Measurements from ENCODE around the gene COX6B2. TPM values are rescaled to one million over a fixed set of nuclear protein-coding genes. Genes with fewer than 3 reads are reported as not detected.

COX6B2 gene
- polyA plus RNA-seq, 3 donors, result 0.36 TPM; not detected in 2

GRCh38 chr19:55372316-55373081 lies 18.0 kb upstream of the COX6B2 start:
- intact Hi-C loops (cut with micrococcal nuclease), result no loop called here
- Mint-ChIP-seq H3K36me3 (peaks cover 0 to 4% of the 10 kb centered on the region in 2 donors), H3K9me3 (peaks cover 0 to 31% (median 6%) of the 10 kb centered on the region in 7 donors), H3K4me3 (peak overlapping the region in 1 of 2 donors; percentile 72), H3K27ac (no peak overlapping the region), H3K27me3 (ENCODE audit: low read depth in 3 of 3) (peaks cover 73 to 96% (median 79%) of the 10 kb centered on the region in 3 donors), H3K4me1 (peaks cover 5% of the 10 kb centered on the region)
- H3K27ac ChIP-seq (ENCODE audit: low read depth in 1 of 2, low read length in 2 of 2), result no peak overlapping the region
- 49% methylated on average over 18 of the region's 24 CpGs for WGBS (ENCODE audit: insufficient coverage)
- DNase-seq, result no peak
- peaks cover 2 to 8% of the 10 kb centered on the region in 2 donors for H3K9me3 ChIP-seq (replicated peaks in 1 of 2; ENCODE audit: control insufficient read depth in 1 of 2, insufficient read depth in 1 of 2, low read length in 2 of 2)
- H3K36me3 ChIP-seq (replicated peaks in 1 of 2; ENCODE audit: control insufficient read depth in 1 of 2, insufficient read depth in 2 of 2, low read length in 2 of 2), result no peaks in the 10 kb centered on the region
- H3K4me1 ChIP-seq (ENCODE audit: control insufficient read depth in 1 of 2, insufficient read depth in 2 of 2, low read length in 2 of 2), result peaks cover 4 to 6% of the 10 kb centered on the region in 2 donors
- no peak overlapping the region for H3K4me2 ChIP-seq (replicated peaks; ENCODE audit: extremely low read depth, low read length, poor library complexity, severe bottlenecking)
- H3K9ac ChIP-seq (ENCODE audit: insufficient read depth, low read length, poor library complexity, severe bottlenecking), result no peak overlapping the region
- H3K4me3 ChIP-seq (replicated peaks in 1 of 3; ENCODE audit: low read depth in 2 of 3, low read length in 3 of 3), result no peak overlapping the region
- no peaks in the 10 kb centered on the region for H3K79me2 ChIP-seq (ENCODE audit: insufficient read depth, low read length)
- peaks cover 32 to 94% of the 10 kb centered on the region in 2 donors for H3K27me3 ChIP-seq (ENCODE audit: control insufficient read depth in 2 of 2, insufficient read depth in 2 of 2, low read length in 2 of 2)
- no peaks in the 10 kb centered on the region for H4K20me1 ChIP-seq (ENCODE audit: insufficient read depth, low read length)
- no peak for TF ChIP-seq CTCF (IDR thresholded peaks at IDR 0.05)
- H2AFZ ChIP-seq (ENCODE audit: insufficient read depth, low read depth, low read length, poor library complexity, severe bottlenecking), result no peak overlapping the region

- Mint-ChIP-seq H3K27me3 (ENCODE audit: low read depth in 3 of 3) (peaks cover 53 to 83% (median 74%) of the 10 kb centered on the region in 3 donors), H3K4me3 (peak within 1 kb of the TSS in 1 of 2 donors; percentile 80), H3K4me1 (peaks cover 5% of the 10 kb centered on the region), H3K9me3 (peaks cover 0 to 24% (median 6%) of the 10 kb centered on the region in 7 donors), H3K36me3 (peaks cover 0 to 4% of the 10 kb centered on the region in 2 donors), H3K27ac (no peak within 1 kb of the TSS)
- Histone ChIP-seq H3K4me3 (replicated peaks in 1 of 3; ENCODE audit: low read depth in 2 of 3, low read length in 3 of 3) (no peak within 1 kb of the TSS), H3K4me2 (replicated peaks; ENCODE audit: extremely low read depth, low read length, poor library complexity, severe bottlenecking) (peak within 1 kb of the TSS; percentile 26), H2AFZ (ENCODE audit: insufficient read depth, low read depth, low read length, poor library complexity, severe bottlenecking) (no peak within 1 kb of the TSS), H3K9me3 (replicated peaks in 1 of 2; ENCODE audit: control insufficient read depth in 1 of 2, insufficient read depth in 1 of 2, low read length in 2 of 2) (peaks cover 2 to 8% of the 10 kb centered on the region in 2 donors), H4K20me1 (ENCODE audit: insufficient read depth, low read length) (no peaks in the 10 kb centered on the region), H3K4me1 (ENCODE audit: control insufficient read depth in 1 of 2, insufficient read depth in 2 of 2, low read length in 2 of 2) (peaks cover 4 to 6% of the 10 kb centered on the region in 2 donors), H3K79me2 (ENCODE audit: insufficient read depth, low read length) (no peaks in the 10 kb centered on the region), H3K9ac (ENCODE audit: insufficient read depth, low read length, poor library complexity, severe bottlenecking) (no peak within 1 kb of the TSS), H3K36me3 (replicated peaks in 1 of 2; ENCODE audit: control insufficient read depth in 1 of 2, insufficient read depth in 2 of 2, low read length in 2 of 2) (no peaks in the 10 kb centered on the region), H3K27me3 (ENCODE audit: control insufficient read depth in 2 of 2, insufficient read depth in 2 of 2, low read length in 2 of 2) (peaks cover 32 to 74% of the 10 kb centered on the region in 2 donors), H3K27ac (ENCODE audit: low read depth in 1 of 2, low read length in 2 of 2) (no peak within 1 kb of the TSS)
- DNase-seq, result no peak
- intact Hi-C loops (cut with micrococcal nuclease), result no loop called here
- no CpG with 5 or more reads among the region's 32 CpGs for WGBS (ENCODE audit: insufficient coverage)
- no peak for TF ChIP-seq CTCF (IDR thresholded peaks at IDR 0.05)
Measured at GRCh38 chr19:55370305-55370988, 15.9 kb upstream of the COX6B2 start, which contains the start of gene IL11. Gene IL11, minus strand, starts transcription at chr19:55370463. Its CDS starts 153 bp downstream, at chr19:55370310.
